ENCODE measurements around the gene CPNE8.

The CPNE8 gene

GRCh38 chr12:38614171-38614570 lies 291.2 kb downstream of the CPNE8 start:
- FAIRE-seq: no peak

- FAIRE-seq: no peak
Observed at GRCh38 chr12:38610808-38611350, 294.5 kb downstream of the CPNE8 start.

- FAIRE-seq: no peak
Observed at GRCh38 chr12:38607295-38607694, 298.1 kb downstream of the CPNE8 start.

Measured in islet of Langerhans (tissue), 1 donor.